ENCODE measurements around the gene CLNS1A.

Gene CLNS1A

DNA sequence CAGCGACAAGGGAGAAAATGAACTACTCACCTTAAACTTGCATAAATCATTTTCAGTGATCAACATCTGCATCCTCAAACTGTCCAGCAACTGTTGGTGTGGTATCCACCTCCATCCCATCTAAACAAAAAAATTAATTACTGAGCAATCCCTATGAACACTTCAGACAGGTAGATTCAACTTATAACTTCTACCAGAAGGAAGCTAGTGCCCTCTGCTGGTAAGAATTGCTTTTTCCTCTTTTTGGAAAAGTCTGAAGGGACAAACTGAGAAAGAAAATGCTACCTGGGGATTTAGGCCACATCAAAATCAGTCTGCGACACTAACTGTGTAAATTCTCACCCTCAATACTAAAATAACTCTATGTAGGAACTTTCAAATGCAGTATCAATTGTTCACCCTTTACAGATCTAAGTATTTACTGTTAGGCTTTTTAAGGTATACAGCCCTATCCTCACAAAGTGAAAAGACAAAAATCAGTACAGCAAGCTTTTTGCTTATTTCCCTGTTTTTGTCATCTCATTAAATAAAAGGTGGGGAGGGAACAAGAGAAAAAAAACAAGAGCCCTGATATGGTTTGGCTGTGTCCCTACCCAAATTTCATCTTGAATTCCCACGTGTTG lies 17.9 kb downstream of the CLNS1A start:
- peak; percentile 46 for DNase-seq (ENCODE audit: low read depth)

DNA sequence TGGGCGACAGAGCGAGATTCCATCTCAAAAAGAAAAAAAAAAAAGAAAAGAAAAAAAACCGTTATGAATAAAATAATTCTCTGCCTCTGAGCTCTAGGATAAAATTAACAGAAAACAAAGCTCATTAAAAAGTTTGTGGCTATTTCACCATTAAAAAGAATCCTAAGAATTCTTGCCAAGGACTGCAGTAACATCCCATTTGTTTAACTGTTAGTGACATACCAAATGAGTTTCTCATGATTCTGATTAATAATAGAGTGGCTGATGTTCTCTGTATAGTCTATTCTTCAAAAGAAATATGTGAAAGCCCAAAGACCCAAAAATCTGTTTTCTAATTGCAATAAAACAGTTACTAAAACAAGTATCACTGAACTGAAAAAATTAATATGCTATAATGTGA lies 19.7 kb downstream of the CLNS1A start:
- peak; percentile 61 for DNase-seq (ENCODE audit: low read depth)

DNA sequence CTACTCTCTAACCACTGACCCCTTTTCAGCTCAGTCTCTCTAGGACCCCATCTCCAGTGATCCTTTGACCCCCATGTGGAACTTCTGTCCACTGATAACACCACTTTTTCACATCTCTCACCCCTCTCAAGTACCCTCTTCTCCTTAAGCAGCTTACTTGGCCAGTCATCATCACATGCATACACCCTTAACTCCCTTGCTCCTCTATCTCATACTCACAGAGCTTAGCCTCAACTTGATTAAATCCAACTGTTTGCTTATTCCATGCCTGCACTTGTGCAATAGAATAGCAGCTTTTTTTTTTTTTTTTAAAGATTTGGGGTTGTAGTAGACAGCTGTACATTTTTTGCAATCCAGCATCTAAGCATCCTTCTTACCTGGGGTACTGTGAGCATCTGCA lies 25.7 kb downstream of the CLNS1A start:
- peak; percentile 30 for DNase-seq (ENCODE audit: low read depth)

DNA sequence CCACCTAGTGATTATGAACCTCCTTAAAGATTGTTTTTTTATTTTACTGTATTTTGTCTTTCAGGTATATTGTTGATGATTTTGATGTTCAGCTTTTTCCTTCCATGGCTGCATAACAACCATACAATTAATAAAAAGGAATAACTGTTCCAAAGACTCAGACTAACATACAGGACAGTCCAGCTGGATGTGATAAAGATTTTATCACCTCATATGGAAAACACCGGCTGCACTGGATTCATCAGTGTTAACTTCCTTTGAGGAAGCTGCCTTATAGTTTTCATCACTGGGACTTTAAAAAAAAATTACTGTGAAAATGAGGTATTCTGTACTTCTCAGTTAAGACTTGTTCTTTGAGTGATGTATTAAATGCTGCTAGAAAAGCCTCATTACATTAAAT lies 28.4 kb downstream of the CLNS1A start:
- no peak for DNase-seq (ENCODE audit: low read depth)

DNA sequence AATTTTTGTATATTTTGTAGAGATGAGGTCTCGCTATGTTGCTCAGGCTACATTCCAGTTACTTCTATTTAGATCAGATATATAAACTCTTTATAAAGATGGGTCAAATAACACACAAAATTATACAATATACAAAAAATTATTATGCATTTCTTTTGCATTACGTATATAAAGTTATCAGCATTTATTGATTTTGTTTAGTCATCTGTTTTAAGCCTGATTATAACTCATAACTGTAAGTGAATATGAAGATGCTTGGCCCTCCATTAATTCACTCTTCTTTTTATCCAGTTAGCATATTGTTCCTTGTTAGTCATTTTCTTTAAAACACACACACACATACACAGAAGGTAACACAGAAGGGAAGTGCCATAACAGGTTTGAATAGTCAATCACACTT lies 33.3 kb downstream of the CLNS1A start:
- no peak for DNase-seq (ENCODE audit: low read depth)

DNA sequence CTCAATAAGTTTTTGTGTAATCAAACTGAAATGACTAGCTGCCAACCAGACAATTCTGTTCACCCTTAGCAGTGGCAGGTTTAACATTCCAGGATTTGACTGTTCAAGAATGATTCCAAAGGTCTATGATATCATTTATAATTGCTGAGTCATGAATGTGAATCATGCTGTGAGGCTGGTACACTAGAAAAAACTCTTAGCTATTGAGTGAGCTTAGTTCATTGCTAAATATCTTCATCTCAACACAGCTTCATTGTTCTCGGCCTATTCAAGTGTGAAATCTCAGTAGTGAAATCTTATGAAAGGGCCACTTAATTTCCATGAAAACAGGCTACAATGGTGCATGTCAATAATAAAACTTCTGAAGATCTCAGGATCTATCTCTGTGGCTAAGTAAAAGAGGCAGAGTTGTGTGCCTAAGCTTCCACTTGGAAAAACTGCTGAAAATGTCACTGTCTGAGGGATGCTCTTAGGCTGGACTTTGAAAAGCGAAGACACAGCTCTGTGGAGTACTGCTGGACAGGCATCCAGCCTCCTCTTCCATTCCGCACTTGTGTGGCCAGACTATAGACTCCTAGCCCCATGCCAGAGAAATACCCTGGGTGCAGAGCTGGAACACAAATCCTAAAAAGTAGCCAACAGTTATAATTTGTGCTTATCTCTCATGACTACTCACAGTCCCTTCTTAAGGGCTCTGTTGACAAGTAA lies 35.1 kb downstream of the CLNS1A start:
- DNase-seq (ENCODE audit: low read depth), result peak; percentile 91

DNA sequence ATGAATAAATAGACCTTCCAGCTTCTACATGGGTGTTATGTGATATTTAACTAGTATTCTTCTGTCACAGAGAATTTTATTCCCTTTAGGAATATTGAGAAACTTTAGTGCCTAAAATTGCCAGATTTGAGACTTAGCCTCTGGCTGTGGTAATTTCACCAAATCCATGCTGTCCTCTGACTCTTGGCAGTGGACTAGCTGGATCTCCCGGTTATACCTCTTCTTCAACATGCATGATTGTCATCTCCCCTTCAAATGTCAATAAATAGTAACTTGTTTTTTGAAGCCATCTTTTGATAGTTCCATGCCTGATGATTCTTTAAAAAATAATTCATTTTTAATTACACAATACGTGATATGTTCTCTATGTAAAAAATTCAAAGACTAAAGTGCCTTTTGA lies 39.4 kb downstream of the CLNS1A start:
- no peak for DNase-seq (ENCODE audit: low read depth)

DNA sequence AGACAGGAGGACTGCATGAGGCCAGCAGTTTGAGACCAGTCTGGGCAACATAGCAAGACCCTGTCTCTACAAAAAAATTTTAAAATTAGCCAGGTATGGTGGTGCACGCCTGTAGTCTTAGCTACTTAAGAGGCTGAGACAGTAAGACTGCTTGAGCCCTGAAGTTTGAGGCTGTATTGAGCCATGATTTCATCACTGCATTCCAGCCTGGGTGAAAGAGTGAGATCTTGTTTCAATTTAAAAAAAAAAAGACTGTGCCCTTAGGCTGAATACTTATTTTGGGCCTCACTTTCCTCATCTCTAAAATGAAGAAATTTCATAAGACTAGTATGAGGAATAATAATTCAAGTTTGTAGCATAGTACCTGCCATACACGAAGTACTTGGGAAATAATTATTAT lies 41.0 kb downstream of the CLNS1A start:
- peak; percentile 74 for DNase-seq (ENCODE audit: low read depth)

DNA sequence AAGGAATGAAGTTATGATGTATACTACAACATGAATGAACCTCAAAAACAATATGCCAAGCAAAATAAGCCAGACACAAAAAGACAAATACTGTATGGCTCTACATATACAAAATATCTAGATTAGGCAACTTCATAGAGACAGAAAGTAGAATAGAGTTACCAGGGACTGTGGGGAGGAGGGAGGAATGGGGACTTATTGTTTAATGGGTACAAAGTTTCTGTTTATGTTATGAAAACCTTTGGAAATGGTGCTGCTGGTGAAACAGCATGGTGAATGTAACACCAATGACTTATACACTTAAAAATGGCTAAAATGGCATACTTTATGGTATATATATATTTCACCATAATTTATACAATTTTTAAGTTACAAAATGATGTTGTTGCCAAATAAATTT lies 43.7 kb downstream of the CLNS1A start:
- no peak for DNase-seq (ENCODE audit: low read depth)

DNA sequence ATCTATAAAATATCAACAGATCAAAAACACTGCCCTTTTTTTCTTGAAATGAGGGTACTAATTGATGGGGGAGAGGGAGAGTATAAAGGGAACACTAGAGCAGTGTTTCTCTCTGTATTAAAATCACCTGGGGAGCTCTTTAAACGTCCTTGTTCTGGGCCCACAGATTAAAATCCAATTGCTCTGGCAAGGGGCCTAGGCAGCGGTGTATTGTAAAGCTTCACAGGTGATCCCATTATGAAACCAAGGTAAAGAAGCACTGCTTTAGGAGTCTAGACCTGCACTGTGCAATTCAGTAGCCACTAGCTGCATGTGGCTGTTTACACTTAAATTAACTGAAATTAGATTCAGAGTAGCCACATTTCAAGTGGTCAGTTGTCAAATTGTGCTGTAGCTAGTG lies 44.9 kb downstream of the CLNS1A start:
- DNase-seq (ENCODE audit: low read depth), result no peak

DNA sequence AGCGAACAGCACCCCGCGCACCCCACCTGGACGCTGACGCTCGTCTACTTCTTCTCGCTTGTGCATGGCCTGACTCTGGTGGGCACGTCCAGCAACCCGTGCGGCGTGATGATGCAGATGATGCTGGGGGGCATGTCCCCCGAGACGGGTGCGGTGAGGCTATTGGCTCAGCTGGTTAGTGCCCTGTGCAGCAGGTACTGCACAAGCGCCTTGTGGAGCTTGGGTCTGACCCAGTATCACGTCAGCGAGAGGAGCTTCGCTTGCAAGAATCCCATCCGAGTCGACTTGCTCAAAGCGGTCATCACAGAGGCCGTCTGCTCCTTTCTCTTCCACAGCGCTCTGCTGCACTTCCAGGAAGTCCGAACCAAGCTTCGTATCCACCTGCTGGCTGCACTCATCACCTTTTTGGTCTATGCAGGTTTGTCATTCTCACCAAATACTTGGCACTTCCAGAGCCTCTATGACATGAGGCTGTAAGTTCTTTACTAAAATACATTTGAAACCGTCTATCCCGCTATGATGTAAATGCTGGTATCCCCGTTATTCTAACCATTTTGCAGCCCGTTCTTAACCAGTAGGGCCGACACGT lies 47.3 kb downstream of the CLNS1A start:
- peak; percentile 53 for DNase-seq (ENCODE audit: low read depth)

DNA sequence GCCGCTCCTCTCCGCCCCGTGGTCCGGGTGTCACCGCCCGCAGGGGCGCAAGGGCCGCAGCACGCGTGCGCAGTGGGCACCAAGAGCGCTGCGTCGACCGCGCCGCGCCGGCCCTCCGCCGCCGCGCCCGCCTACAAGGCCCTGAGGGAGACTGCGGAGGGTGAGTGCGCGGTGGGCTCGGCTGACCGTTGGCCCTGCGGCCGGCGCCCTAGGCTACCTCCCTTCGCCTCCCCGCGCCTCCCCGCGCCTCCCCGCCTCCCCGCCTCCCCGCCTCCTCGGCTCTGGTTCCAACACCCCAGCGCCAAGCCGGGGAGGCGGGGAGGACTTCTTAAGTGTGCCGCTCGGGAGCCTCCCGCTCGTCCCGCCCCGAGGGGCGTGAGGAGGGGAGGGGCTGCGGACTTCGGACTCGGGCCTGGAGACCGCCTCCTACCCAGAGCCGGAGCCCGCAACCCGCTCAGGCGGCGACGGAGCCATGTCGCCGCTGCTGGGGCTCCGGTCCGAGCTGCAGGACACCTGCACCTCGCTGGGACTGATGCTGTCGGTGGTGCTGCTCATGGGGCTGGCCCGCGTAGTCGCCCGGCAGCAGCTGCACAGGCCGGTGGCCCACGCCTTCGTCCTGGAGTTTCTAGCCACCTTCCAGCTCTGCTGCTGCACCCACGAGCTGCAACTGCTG lies 47.9 kb downstream of the CLNS1A start, which contains the start of gene AQP11:
AQP11 (plus strand) TSS at position 433 of the 673 bp plus-strand sequence; CDS start at position 473, 40 bp downstream.
- peak; percentile 77 for DNase-seq (ENCODE audit: low read depth)

DNA sequence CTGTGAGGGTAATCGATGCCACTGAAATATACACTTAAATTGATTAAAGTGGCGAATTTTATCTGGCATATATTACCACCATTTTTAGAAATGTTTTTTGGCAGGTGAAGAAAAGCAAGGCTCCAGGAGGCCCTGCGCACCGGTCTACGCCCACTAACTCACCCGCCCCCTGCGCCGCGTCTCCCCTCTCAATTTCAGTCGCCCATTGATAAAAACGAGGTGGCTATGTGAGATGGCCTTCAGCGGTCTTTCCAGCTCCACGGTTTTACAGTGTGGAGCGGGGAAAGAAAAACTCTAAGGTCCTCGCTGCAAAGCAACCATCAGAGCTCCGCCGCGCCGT lies 48.4 kb downstream of the CLNS1A start:
- no peak for DNase-seq (ENCODE audit: low read depth)

DNA sequence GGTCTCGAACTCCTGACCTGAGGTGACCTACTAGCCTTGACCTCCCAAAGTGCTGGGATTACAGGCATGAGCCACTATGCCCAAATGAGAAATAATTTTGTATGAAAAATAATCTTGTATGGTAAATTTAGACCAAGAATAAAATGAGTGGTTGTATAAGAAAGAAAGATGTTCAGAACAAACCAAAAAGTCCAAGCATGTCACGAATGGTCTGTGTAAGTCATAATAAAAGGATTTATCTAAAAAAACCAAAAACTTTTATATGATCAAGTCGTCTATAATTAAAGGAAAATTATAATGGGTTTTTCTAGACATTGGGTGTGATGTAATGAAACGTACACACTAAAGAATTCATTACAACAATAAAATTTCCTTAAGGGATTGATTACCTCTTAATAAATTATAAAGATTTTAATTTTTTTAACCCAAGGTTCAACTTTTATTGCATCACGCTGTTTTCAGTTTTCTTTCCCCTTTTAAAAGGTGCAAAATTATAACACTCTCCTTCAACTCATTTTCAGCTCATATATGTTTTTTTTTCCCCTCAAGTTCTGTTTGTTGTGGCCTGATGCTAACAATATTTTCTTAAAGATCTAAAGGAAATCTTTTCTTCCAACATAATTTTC lies 56.8 kb downstream of the CLNS1A start:
- DNase-seq (ENCODE audit: low read depth), result peak; percentile 25

DNA sequence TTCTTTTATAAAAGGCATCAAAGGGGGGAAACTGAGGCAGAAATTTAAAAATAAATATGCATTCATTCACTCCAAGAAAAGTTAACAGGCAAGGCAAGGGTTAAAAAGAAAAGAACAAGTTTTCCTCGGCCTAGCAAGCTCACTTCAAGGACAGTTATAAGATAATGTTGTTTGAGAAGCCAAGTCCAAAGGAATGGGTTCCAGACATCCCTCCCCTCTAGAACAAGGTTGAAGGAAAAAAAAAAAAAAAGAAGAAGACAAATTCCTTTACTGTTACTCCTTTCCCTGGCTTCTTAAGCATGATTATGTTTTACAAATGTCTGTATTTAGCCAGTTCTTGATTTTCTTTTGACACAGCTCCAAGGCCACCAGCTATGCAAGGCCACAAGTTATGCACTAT lies 62.2 kb downstream of the CLNS1A start:
- peak; percentile 62 for DNase-seq (ENCODE audit: low read depth)

DNA sequence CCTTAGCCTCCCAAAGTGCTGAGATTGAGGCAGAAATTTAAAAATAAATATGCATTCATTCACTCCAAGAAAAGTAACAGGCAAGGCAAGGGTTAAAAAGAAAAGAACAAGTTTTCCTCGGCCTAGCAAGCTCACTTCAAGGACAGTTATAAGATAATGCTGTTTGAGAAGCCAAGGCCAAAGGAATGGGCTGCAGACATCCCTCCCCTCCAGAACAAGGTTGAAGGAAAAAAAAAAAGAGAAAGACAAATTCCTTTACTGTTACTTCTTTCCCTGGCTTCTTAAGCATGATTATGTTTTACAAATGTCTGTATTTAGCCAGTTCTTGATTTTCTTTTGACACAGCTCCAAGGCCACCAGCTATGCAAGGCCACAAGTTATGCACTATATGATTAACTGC lies 66.7 kb downstream of the CLNS1A start:
- DNase-seq (ENCODE audit: low read depth), result peak; percentile 84

DNA sequence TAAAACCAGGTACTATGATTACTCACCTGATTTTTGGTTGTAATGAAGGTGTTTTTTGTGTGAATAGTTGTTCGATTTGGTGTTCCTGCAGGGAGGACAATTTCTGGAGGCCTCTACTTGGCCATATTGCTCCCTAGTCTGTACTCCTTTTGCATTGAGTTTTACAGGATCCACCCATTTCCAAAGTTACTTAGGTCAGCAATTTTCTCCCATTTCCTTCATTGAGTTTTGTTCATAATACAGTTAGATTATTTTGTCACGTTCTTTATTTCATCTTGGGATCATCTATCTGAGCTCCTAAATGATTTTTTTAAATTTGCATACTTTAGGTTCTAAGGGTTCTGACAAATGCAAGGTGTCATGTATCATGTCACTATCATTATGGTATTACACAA lies 67.9 kb downstream of the CLNS1A start:
- DNase-seq (ENCODE audit: low read depth), result no peak

DNA sequence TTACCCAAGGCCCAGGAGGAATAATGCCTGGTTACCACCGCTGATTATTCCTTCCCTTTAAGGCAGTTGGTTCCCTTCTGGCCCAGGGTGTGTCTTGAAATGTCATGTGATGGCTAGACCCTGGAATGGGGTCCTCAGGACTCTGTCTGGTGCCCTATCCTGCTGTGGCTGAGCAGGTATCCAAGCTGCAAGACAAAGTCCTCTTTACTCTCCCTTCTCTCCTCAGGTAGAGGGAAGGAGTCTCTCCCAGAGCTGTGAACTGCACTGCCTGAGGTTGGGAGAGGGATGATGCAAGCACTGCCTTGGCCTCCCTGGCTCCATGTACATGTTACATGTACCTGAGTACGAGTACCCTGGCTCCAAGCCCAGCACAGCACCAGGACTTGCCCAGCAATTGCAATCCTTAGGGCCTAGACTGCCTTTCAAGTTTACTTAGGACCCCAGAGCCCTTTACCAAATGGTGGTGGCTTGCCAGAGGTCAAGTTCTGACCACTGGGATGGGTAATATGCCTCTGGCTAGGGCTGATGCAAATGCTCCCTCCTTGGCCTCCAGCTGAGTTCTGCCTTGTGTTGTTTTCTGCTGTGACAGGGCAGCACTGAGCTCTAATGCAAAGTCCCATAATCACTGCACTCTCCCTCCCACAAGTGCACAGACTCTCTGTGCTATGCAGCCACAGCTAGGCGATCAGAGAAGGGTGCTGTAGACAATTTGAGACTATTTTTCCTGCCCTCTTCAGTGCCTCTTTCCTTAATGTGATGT lies 68.5 kb downstream of the CLNS1A start:
- no peak for DNase-seq (ENCODE audit: low read depth)

DNA sequence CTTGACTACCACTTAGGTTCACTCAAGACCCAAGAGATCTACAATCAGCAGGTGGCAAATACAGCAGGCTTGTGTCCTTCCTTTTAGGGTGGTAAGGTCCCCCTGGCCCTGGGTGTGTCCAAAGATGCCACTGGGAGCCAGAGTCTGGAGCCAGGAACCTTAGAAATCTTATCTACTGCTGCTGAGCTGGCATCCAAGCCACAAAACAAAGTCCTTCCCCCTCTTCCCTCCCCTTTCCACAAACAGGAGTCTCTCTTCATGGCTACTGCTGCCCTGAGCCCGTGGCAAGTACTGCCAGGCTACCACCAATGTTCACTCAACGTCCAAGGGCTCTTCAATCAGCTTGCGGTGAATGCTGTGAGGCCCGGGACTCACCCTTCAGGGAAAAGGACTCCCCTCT lies 69.3 kb downstream of the CLNS1A start:
- DNase-seq (ENCODE audit: low read depth), result no peak

All from amniotic epithelial cell (primary cell).